ENCODE data around the gene C4orf36.

DNA sequence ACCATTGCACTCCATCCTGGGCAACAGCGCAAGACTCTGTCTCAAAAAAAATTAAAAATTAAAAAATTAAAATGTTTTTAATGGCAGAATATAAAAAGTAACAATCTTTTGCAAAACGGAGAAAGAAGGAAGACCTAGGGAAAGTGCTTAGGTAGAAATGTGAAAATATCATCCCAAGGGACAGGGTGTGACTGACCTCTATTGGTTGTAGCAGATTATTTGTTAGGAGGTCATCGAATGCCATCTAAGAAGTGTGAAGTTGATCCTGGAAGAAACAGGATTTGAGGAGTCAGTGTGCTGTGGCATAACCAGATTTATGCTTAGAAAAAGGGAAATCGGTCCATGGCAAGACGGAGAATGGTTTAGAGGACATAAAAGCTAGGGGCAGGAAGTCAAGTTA lies 18.1 kb upstream of the C4orf36 start:
- TF ChIP-seq, protein P1, sequence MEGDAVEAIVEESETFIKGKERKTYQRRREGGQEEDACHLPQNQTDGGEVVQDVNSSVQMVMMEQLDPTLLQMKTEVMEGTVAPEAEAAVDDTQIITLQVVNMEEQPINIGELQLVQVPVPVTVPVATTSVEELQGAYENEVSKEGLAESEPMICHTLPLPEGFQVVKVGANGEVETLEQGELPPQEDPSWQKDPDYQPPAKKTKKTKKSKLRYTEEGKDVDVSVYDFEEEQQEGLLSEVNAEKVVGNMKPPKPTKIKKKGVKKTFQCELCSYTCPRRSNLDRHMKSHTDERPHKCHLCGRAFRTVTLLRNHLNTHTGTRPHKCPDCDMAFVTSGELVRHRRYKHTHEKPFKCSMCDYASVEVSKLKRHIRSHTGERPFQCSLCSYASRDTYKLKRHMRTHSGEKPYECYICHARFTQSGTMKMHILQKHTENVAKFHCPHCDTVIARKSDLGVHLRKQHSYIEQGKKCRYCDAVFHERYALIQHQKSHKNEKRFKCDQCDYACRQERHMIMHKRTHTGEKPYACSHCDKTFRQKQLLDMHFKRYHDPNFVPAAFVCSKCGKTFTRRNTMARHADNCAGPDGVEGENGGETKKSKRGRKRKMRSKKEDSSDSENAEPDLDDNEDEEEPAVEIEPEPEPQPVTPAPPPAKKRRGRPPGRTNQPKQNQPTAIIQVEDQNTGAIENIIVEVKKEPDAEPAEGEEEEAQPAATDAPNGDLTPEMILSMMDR (conservative IDR thresholded peaks at IDR 0.05 in 1 of 2, IDR thresholded peaks at IDR 0.05 in 1 of 2; ENCODE audit: low read depth in 1 of 2, low read length in 2 of 2) = no peak
- TF ChIP-seq EZH2 (IDR thresholded peaks at IDR 0.05; ENCODE audit: low read length, missing control alignments) = no peak
